Measurements from ENCODE around the gene MAP1B. TPM values are rescaled to one million over a fixed set of nuclear protein-coding genes. Genes with fewer than 3 reads are reported as not detected.

Gene MAP1B
- polyA plus RNA-seq (2013, experiment 1 of 2) = 71.5 TPM
- 75.9 TPM for polyA plus RNA-seq (2013, experiment 2 of 2)

- under 1% methylated on average over 82 of the region's 82 CpGs for WGBS
- Histone ChIP-seq H3K27ac (ENCODE audit: low read depth, low read length) (peak within 1 kb of the TSS; percentile 85), H3K4me3 (ENCODE audit: low read length) (peak within 1 kb of the TSS; percentile 89), H3K4me1 (ENCODE audit: insufficient read depth, low read length) (peaks cover 33% of the 10 kb centered on the region), H3K36me3 (ENCODE audit: insufficient read depth, low read length) (peaks cover 14% of the 10 kb centered on the region; the same call in 1 of the 2 replicates), H3K27me3 (ENCODE audit: insufficient read depth, low read length) (no peaks in the 10 kb centered on the region), H3K9me3 (ENCODE audit: insufficient read depth, low read depth, low read length) (peaks cover 5% of the 10 kb centered on the region; the same call in 1 of the 2 replicates), H3K9ac (ENCODE audit: low read depth, low read length) (peak within 1 kb of the TSS; percentile 80)
Observed at GRCh38 chr5:72107131-72107900, at the start of gene MAP1B. Gene MAP1B, plus strand, starts transcription at chr5:72107475. Its CDS starts 57 bp downstream, at chr5:72107532.

DNA sequence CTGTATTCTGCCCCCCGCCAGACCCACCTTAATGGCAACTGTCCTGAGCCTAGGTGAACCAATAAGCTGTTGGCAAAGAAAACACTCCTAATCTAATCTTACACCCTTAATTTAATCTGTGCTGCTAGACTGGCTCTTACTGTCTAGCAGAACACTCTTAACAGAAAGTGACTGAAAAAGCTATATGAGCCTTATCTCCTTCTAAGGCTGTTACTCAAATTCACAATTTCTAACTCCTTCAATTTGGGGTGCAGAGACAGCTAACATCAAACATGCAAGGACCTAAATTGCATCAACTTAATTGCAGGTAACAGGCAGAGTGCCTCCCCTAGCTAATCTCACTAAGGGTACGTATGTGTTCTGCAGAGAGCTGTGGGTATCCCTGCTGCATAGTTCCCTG, 49.5 kb upstream of the MAP1B start:
- 90% methylated on average over 2 of the region's 2 CpGs for WGBS
- no peaks in the 10 kb centered on the region for H3K27me3 ChIP-seq (ENCODE audit: insufficient read depth, low read length)

DNA sequence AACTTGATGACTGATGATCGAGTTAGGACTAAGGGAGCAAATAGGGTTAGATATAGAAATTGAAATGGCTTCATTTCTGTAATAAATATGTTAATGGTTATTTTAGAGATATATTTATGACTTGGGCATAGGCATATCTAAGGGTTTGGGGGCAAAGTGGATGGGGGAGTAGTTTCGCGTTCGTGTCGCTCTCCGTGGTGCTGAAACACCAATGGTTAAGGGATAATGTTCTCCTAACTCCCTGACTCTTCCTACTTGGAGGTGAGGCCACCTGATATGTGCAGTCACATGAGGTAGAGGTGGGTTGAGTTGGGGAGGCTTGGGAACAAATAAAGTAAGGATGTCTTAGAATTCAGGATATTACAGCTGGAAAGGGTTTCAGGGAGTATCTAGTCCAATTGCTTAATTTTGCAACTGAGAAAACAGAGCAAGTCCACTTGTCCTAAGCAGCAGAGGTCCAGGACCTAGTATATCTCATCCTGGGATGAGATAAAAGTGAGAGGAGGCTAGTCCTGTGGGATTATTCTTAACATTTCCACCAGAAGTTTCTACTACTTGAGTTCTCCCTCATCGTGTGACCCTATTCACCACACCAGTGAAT, 44.0 kb upstream of the MAP1B start:
- Histone ChIP-seq H3K36me3 (ENCODE audit: insufficient read depth, low read length) (no peaks in the 10 kb centered on the region), H3K4me3 (ENCODE audit: low read length) (no peak overlapping the region), H3K4me1 (ENCODE audit: insufficient read depth, low read length) (peaks cover 37% of the 10 kb centered on the region), H3K9me3 (ENCODE audit: insufficient read depth, low read depth, low read length) (no peaks in the 10 kb centered on the region), H3K9ac (ENCODE audit: low read depth, low read length) (no peak overlapping the region), H3K27me3 (ENCODE audit: insufficient read depth, low read length) (no peaks in the 10 kb centered on the region), H3K27ac (ENCODE audit: low read depth, low read length) (no peak overlapping the region)
- WGBS = 32% methylated on average over 7 of the region's 7 CpGs

More for the DNA sequence above, 49.5 kb upstream of the MAP1B start:
- no peaks in the 10 kb centered on the region for H3K36me3 ChIP-seq (ENCODE audit: insufficient read depth, low read length)
- no peak overlapping the region for H3K27ac ChIP-seq (ENCODE audit: low read depth, low read length)
- no peaks in the 10 kb centered on the region for H3K4me1 ChIP-seq (ENCODE audit: insufficient read depth, low read length)
- no peaks in the 10 kb centered on the region for H3K9me3 ChIP-seq (ENCODE audit: insufficient read depth, low read depth, low read length)
- H3K4me3 ChIP-seq (ENCODE audit: low read length) = no peak overlapping the region
- no peak overlapping the region for H3K9ac ChIP-seq (ENCODE audit: low read depth, low read length)

- Histone ChIP-seq H3K27me3 (ENCODE audit: insufficient read depth, low read length) (no peaks in the 10 kb centered on the region), H3K36me3 (ENCODE audit: insufficient read depth, low read length) (no peaks in the 10 kb centered on the region), H3K9ac (ENCODE audit: low read depth, low read length) (no peak overlapping the region), H3K9me3 (ENCODE audit: insufficient read depth, low read depth, low read length) (no peaks in the 10 kb centered on the region), H3K4me3 (ENCODE audit: low read length) (no peak overlapping the region), H3K27ac (ENCODE audit: low read depth, low read length) (peak overlapping the region; percentile 75; the same call in 1 of the 2 replicates), H3K4me1 (ENCODE audit: insufficient read depth, low read length) (peaks cover 37% of the 10 kb centered on the region)
- 70% methylated on average over 3 of the region's 3 CpGs for WGBS
Observed at GRCh38 chr5:72064801-72065570, 42.3 kb upstream of the MAP1B start.

- Histone ChIP-seq H3K36me3 (ENCODE audit: insufficient read depth, low read length) (no peaks in the 10 kb centered on the region), H3K27me3 (ENCODE audit: insufficient read depth, low read length) (no peaks in the 10 kb centered on the region), H3K9me3 (ENCODE audit: insufficient read depth, low read depth, low read length) (no peaks in the 10 kb centered on the region), H3K4me3 (ENCODE audit: low read length) (0 out of 2 replicates have a peak overlapping the region, but pooled peaks have one; percentile 6), H3K9ac (ENCODE audit: low read depth, low read length) (peak overlapping the region; percentile 55; the same call in 1 of the 2 replicates), H3K4me1 (ENCODE audit: insufficient read depth, low read length) (peaks cover 40% of the 10 kb centered on the region), H3K27ac (ENCODE audit: low read depth, low read length) (peak overlapping the region; percentile 75)
- WGBS = 4% methylated on average over 4 of the region's 4 CpGs
Observed at GRCh38 chr5:72065751-72066255, 41.5 kb upstream of the MAP1B start.

DNA sequence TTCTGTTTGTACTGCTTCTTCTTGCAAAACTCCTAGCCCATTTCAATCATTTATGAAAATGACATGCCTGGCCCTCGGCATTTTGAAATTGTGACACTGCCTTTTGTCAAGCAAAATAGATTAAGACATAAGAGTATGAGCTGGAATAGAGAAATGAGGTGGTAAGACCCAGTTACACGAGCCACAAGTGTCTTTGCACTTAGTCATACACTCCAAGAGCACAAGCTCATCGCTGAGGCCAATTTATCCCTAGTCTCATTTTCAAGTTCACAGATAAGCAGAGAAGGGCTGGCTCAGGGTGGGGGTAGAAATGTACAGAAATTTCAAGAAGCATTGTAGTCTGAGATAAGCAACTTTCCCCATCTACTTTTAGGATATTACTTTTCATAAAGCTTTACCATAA, 40.6 kb upstream of the MAP1B start:
- peaks cover 43% of the 10 kb centered on the region for H3K4me1 ChIP-seq (ENCODE audit: insufficient read depth, low read length)
- 60% methylated on average over 3 of the region's 3 CpGs for WGBS
- no peaks in the 10 kb centered on the region for H3K27me3 ChIP-seq (ENCODE audit: insufficient read depth, low read length)
- peak overlapping the region; percentile 75; the same call in 1 of the 2 replicates for H3K27ac ChIP-seq (ENCODE audit: low read depth, low read length)
- H3K4me3 ChIP-seq (ENCODE audit: low read length) = no peak overlapping the region
- no peak overlapping the region for H3K9ac ChIP-seq (ENCODE audit: low read depth, low read length)
- H3K9me3 ChIP-seq (ENCODE audit: insufficient read depth, low read depth, low read length) = no peaks in the 10 kb centered on the region
- no peaks in the 10 kb centered on the region for H3K36me3 ChIP-seq (ENCODE audit: insufficient read depth, low read length)

DNA sequence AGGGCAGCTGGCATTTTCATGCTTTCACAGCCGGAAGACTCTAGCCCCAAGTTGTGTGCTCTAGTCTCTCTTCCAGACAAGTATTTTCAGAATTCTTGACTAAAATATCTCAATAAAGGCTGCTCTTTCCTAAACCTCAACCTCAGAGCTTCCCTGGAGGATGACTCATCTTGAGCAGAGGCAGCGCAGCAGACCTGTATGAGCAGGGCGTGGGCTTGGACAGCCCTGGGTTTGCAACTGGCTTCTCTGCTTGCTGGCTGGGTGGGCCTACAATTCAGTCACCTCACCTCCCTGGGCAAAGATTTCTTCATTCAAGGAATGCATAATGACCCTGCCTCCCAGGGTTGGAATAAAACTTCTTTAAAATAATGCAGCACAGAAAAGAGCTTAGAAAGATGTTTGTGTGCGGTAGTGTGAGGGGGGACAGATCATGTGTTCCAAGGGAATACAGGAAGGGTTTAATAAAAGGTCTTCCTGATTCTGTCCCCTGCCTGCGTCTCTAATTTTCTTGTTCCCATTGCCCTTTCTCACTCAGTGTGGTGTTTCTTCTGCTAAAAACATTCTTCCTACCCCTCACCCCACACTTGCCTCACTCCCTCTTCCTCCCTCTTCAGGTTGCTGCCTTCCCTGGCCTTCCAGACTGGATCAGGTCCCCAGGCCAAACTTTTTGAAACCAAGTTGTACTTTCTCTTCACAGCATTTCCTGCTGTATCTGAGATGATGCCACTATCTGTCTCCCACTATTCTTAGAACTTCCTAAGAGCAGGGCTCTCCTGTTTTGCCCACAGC, 39.4 kb upstream of the MAP1B start:
- no peaks in the 10 kb centered on the region for H3K36me3 ChIP-seq (ENCODE audit: insufficient read depth, low read length)
- H3K4me3 ChIP-seq (ENCODE audit: low read length) = no peak overlapping the region
- no peaks in the 10 kb centered on the region for H3K27me3 ChIP-seq (ENCODE audit: insufficient read depth, low read length)
- WGBS = 81% methylated on average over 5 of the region's 5 CpGs
- H3K27ac ChIP-seq (ENCODE audit: low read depth, low read length) = no peak overlapping the region
- H3K9me3 ChIP-seq (ENCODE audit: insufficient read depth, low read depth, low read length) = no peaks in the 10 kb centered on the region
- peaks cover 43% of the 10 kb centered on the region for H3K4me1 ChIP-seq (ENCODE audit: insufficient read depth, low read length)
- no peak overlapping the region for H3K9ac ChIP-seq (ENCODE audit: low read depth, low read length)

GRCh38 chr5:72070529-72070928, 36.7 kb upstream of the MAP1B start:
- no peak overlapping the region for H3K27ac ChIP-seq (ENCODE audit: low read depth, low read length)

GRCh38 chr5:72071906-72072305, 35.4 kb upstream of the MAP1B start:
- Histone ChIP-seq H3K9me3 (ENCODE audit: insufficient read depth, low read depth, low read length) (no peaks in the 10 kb centered on the region), H3K4me3 (ENCODE audit: low read length) (no peak overlapping the region)
- 100% methylated on average over 1 of the region's 1 CpG for WGBS

More at GRCh38 chr5:72070529-72070928, 36.7 kb upstream of the MAP1B start:
- Histone ChIP-seq H3K9me3 (ENCODE audit: insufficient read depth, low read depth, low read length) (no peaks in the 10 kb centered on the region), H3K4me3 (ENCODE audit: low read length) (no peak overlapping the region), H3K36me3 (ENCODE audit: insufficient read depth, low read length) (no peaks in the 10 kb centered on the region), H3K9ac (ENCODE audit: low read depth, low read length) (no peak overlapping the region), H3K4me1 (ENCODE audit: insufficient read depth, low read length) (peaks cover 35% of the 10 kb centered on the region), H3K27me3 (ENCODE audit: insufficient read depth, low read length) (no peaks in the 10 kb centered on the region)
- WGBS = 71% methylated on average over 3 of the region's 3 CpGs

GRCh38 chr5:72074251-72074650, 33.0 kb upstream of the MAP1B start:
- Histone ChIP-seq H3K4me3 (ENCODE audit: low read length) (no peak overlapping the region), H3K36me3 (ENCODE audit: insufficient read depth, low read length) (no peaks in the 10 kb centered on the region), H3K27me3 (ENCODE audit: insufficient read depth, low read length) (no peaks in the 10 kb centered on the region), H3K9me3 (ENCODE audit: insufficient read depth, low read depth, low read length) (no peaks in the 10 kb centered on the region), H3K4me1 (ENCODE audit: insufficient read depth, low read length) (peaks cover 9% of the 10 kb centered on the region; the same call in 1 of the 2 replicates), H3K9ac (ENCODE audit: low read depth, low read length) (no peak overlapping the region), H3K27ac (ENCODE audit: low read depth, low read length) (no peak overlapping the region)
- 90% methylated on average over 5 of the region's 6 CpGs for WGBS

More at GRCh38 chr5:72071906-72072305, 35.4 kb upstream of the MAP1B start:
- H3K9ac ChIP-seq (ENCODE audit: low read depth, low read length) = no peak overlapping the region
- no peak overlapping the region for H3K27ac ChIP-seq (ENCODE audit: low read depth, low read length)
- no peaks in the 10 kb centered on the region for H3K27me3 ChIP-seq (ENCODE audit: insufficient read depth, low read length)
- no peaks in the 10 kb centered on the region for H3K36me3 ChIP-seq (ENCODE audit: insufficient read depth, low read length)
- H3K4me1 ChIP-seq (ENCODE audit: insufficient read depth, low read length) = peaks cover 23% of the 10 kb centered on the region

Measured in HUES64 (cell line).